Measurements from ENCODE around the gene ATP8B1.

GRCh38 chr18:57793302-57793986, 9.7 kb downstream of the ATP8B1 start:
- TF ChIP-seq CTCF (IDR thresholded peaks at IDR 0.05), result no peak
- TF ChIP-seq NFYB (CRISPR knock-in tag; conservative IDR thresholded peaks at IDR 0.05; ENCODE audit: low read depth), result no peak
- TF ChIP-seq TCF7 (CRISPR knock-in tag; IDR thresholded peaks at IDR 0.05; ENCODE audit: low read depth), result no peak
- TF ChIP-seq ATF2 (CRISPR knock-in tag; IDR thresholded peaks at IDR 0.05; ENCODE audit: borderline replicate concordance, low read depth), result no peak
- no peak for TF ChIP-seq ETV6 (CRISPR knock-in tag; IDR thresholded peaks at IDR 0.05)
- no peak for TF ChIP-seq USF2 (CRISPR knock-in tag; IDR thresholded peaks at IDR 0.05)
- no peak for TF ChIP-seq CREM (CRISPR knock-in tag; IDR thresholded peaks at IDR 0.05)
- TF ChIP-seq MAX (CRISPR knock-in tag; IDR thresholded peaks at IDR 0.05), result no peak
- TF ChIP-seq IRF1 (CRISPR knock-in tag; IDR thresholded peaks at IDR 0.05), result no peak
- no peak for TF ChIP-seq MLX (CRISPR knock-in tag; IDR thresholded peaks at IDR 0.05)
